Right lobe of liver (tissue), 6 donors: ENCODE results near the gene DUSP2. TPM values are rescaled to one million over a fixed set of nuclear protein-coding genes. Genes with fewer than 3 reads are reported as not detected.

Experiments used
- ATAC-seq, 4 donors: fragments of 200-7000 bp; cut with Tn5 transposase; one replicate each; pipeline ENCODE4 v1.9.1; 2020; ENCODE audit warnings: mild to moderate bottlenecking in 4 of 4, moderate library complexity in 4 of 4
- DNase-seq, 3 donors: peaks; one replicate each; pipeline ENCODE4 v3.0.0-alpha.2; 2020
- H3K27ac ChIP-seq, 3 donors: fragments of 200-600 bp; one replicate each; pipeline ENCODE4 v1.8.0; 2022
- H3K27me3 ChIP-seq, 2 donors: fragments of 200-600 bp; one replicate each; pipeline ENCODE4 v1.8.0; 2022
- H3K36me3 ChIP-seq, 4 donors: fragments of 200-600 bp; sonication (generic) in 1 of 4; one replicate each; pipeline versions ENCODE4 v1.5.1 to v1.8.0; 2017 to 2022; ENCODE audit warnings: control low read depth in 1 of 4
- H3K4me1 ChIP-seq, 4 donors: fragments of 200-600 bp; sonication (generic) in 1 of 4; one replicate each; pipeline versions ENCODE4 v1.5.1 to v1.8.0; 2017 to 2022; ENCODE audit warnings: control low read depth in 1 of 4
- H3K4me3 ChIP-seq, 3 donors: fragments of 200-600 bp; one replicate each; pipeline ENCODE4 v1.8.0; 2022
- H3K9me3 ChIP-seq, 4 donors: fragments of 200-600 bp; sonication (generic) in 1 of 4; one replicate each; pipeline versions ENCODE4 v1.5.1 to v1.8.0; 2017 to 2022; ENCODE audit warnings: control low read depth in 1 of 4
- POLR2A ChIP-seq: fragments of 450-650 bp; IDR thresholded peaks from one replicate; pipeline ENCODE4 v1.6.1; 2017; ENCODE audit warnings: antibody characterized with exemption, mild to moderate bottlenecking
- WGBS: methylation state at CpG from one replicate; pipeline ENCODE4 v1.1.6; 2018; ENCODE audit warnings: low coverage, low lambda C conversion rate; ENCODE audit not compliant: insufficient coverage; ENCODE audit errors: missing lambda C conversion rate; 5-methylcytosine and 5-hydroxymethylcytosine counted together
- intact Hi-C, 2 donors: fragments of 100-400 bp; cut with DNase I; formaldehyde crosslinking; loops; one replicate each; pipeline versions ENCODE4 v1.11.2 to v1.14.1; 2022
- total RNA-seq, 6 experiments: library from RNA; depleted of rRNA in 2 of 6; stranded (reverse); fragments of >200 nt in 2 of 6; fragmentation: NEBNext Ultra II Directional in 3 of 6; extraction: Animal tissue kit (Norgen Biotek cat#: 25700) in 3 of 6; gene quantifications; one replicate each; pipeline versions ENCODE4 v1.1.0 to v1.2.4, GENCODE V29; 2016 to 2023
- TF ChIP-seq, protein P1 (sequence below), 4 donors: fragments of 200-600 bp in 3 of 4; fragments of 450-650 bp in 1 of 4; IDR thresholded peaks; one replicate each; pipeline versions ENCODE4 v1.5.1 to v1.8.0; 2016 to 2022; ENCODE audit warnings: antibody characterized with exemption in 4 of 4, mild to moderate bottlenecking in 2 of 4
- donor health status: DM: no; HTN: yes; CAD: no.
- donor health status: DM: no; HTN: no; CAD: no.
- donor health status: DM: no; HTN: no; CAD: no.
- donor health status: DM: no; HTN: yes; CAD: no.
- donor health status: DM: no; HTN: yes; CAD: no.

The DUSP2 gene
- total RNA-seq, 6 experiments from 2014 or later = 0.44 to 2.5 (median 1.2) TPM

DNA sequence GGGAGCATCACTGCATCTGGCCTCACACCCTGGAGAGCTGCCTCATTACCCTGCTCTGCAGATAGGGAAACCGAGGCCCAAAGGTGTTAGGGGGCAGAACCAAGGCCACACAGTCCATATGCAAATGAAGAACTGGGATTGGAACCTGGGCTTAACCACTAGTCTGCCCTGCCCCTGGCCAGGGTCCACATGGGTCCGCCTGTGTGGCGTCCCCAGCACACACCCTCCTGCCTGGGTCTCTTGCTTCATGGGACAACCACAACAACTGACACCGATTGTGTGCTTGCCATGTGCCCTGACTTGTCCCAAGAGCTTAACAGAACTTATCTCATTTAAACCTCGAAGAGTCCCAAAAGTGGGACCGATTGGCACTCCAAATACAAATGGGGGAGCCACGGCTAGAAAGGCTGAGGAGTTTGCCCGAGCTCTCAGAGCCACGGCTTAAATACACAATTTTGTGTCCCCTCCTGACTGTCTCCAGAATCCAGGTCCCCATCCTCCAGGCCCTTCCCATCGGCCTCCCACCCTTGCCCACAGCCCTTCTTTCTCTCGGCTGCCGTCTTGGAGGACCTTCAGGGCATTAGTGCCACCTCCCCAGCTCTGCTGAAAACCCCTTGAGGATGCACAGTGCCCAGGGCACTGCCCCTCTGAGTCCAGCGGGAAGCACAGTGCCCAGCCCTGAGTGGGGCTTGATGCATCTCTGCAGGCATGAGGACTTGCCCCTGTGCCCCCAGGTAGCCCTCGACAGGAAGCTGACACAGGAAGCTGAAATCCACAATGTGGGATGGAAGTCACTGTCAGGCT lies 5.8 kb upstream of the DUSP2 start:
- ATAC-seq = no peak
- intact Hi-C loops = loop anchor here in 1 of 2 donors (10.0 kb wide), 1 partner anchor 354 kb away; the partner anchor contains the start of gene NEURL3

DNA sequence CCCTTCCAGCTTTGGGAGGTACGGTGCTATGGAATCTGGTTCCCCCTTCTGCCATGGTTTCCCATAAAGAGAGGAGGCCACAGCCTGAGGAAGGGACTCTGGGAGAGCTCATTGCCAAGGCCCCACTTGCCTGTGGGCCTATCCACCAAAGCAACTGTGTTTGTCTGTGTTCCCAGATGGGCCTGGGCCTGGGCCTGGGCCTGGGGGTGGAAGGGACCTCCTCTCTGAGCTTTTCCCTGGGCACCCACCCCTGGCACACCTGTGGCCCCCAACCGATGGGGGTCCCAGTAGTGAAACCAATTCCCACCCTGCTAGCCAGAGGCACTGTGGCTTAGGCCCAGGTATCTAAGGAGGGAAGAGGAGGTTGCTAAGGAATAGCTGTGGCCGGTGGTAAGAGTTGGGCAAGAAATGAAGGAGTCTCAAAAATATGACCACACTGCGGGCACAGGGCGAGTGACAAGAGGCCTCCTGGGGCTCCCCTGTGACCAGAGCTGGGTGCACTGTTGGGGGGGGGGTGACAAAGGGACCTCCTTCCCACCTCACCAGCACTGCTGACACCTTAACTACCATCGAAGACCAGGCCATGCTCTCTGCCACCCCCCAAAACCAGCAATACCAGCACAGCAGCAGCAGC lies 4.9 kb upstream of the DUSP2 start:
- TF ChIP-seq, protein P1, sequence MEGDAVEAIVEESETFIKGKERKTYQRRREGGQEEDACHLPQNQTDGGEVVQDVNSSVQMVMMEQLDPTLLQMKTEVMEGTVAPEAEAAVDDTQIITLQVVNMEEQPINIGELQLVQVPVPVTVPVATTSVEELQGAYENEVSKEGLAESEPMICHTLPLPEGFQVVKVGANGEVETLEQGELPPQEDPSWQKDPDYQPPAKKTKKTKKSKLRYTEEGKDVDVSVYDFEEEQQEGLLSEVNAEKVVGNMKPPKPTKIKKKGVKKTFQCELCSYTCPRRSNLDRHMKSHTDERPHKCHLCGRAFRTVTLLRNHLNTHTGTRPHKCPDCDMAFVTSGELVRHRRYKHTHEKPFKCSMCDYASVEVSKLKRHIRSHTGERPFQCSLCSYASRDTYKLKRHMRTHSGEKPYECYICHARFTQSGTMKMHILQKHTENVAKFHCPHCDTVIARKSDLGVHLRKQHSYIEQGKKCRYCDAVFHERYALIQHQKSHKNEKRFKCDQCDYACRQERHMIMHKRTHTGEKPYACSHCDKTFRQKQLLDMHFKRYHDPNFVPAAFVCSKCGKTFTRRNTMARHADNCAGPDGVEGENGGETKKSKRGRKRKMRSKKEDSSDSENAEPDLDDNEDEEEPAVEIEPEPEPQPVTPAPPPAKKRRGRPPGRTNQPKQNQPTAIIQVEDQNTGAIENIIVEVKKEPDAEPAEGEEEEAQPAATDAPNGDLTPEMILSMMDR (IDR thresholded peaks at IDR 0.05) = no peak
- no peak for TF ChIP-seq POLR2A
- intact Hi-C loops = loop anchor here in 1 of 2 donors (10.0 kb wide), 1 partner anchor 355 kb away; the partner anchor contains the start of gene NEURL3
- no peak overlapping the region for H3K27ac ChIP-seq

More for the DNA sequence above, 5.8 kb upstream of the DUSP2 start:
- DNase-seq = peak in 1 of 3 donors; percentile 13
- WGBS = 86% methylated on average over 5 of the region's 14 CpGs
- TF ChIP-seq, protein P1 (IDR thresholded peaks at IDR 0.05) = no peak
- no peak for TF ChIP-seq POLR2A
- no peaks in the 10 kb centered on the region for H3K36me3 ChIP-seq
- H3K27me3 ChIP-seq = no peaks in the 10 kb centered on the region
- no peaks in the 10 kb centered on the region for H3K4me1 ChIP-seq
- H3K4me3 ChIP-seq = no peak overlapping the region
- H3K9me3 ChIP-seq = no peaks in the 10 kb centered on the region
- H3K27ac ChIP-seq = no peak overlapping the region

DNA sequence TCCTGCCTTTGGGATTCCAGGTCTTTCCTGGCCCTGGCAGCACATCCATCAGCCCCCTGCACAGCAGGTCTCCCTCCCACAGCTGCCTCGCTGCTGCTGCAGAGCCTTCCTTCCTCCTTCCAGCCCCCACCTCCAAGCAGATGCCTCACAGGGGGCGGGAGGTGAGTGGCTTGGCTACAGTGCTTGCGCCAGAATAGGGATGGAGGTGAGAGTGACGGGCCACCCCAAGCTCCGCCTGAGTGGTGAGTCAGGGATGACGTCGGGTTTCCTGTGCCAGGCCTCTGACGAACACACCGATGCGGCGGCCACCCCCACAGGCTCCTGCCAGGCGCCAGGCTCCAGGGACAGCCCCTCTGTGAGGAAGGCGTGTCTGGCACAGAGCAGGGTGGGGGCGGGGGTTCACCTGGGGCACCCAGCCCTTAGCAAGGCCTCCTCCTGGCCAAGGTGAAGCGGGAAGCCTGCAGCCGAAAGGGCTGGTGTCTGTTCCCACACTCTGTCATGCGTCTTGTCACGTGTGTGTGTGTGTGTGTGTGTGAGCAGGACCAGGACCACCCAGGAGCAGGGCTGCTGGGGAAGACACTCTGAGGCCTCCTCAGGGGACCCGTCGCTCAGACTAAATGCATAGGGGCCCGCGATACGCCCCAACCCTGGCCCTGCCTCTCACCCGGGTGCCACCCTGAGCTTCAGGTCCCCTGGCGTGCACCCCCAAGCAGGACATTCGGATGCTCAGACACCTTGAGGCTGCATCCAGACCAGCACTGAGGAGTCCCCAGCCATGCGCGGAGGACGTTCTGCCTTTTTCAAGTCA lies 3.4 kb upstream of the DUSP2 start:
- H3K4me1 ChIP-seq = no peaks in the 10 kb centered on the region
- TF ChIP-seq POLR2A = peak; percentile 43
- TF ChIP-seq, protein P1 (IDR thresholded peaks at IDR 0.05) = no peak
- peak; percentile 60 to 84 (median 79) for DNase-seq
- ATAC-seq = peak; percentile 34 to 66 (median 46)
- intact Hi-C loops = no loop called here
- no peak overlapping the region for H3K4me3 ChIP-seq
- no peak overlapping the region for H3K27ac ChIP-seq
- H3K9me3 ChIP-seq = no peaks in the 10 kb centered on the region
- no peaks in the 10 kb centered on the region for H3K27me3 ChIP-seq
- 69% methylated on average over 10 of the region's 29 CpGs for WGBS
- no peaks in the 10 kb centered on the region for H3K36me3 ChIP-seq

More for the DNA sequence above, 4.9 kb upstream of the DUSP2 start:
- H3K4me3 ChIP-seq = no peak overlapping the region
- peak in 1 of 3 donors; percentile 10 for DNase-seq
- no peaks in the 10 kb centered on the region for H3K9me3 ChIP-seq
- no peaks in the 10 kb centered on the region for H3K36me3 ChIP-seq
- H3K27me3 ChIP-seq = no peaks in the 10 kb centered on the region
- no CpG with 5 or more reads among the region's 6 CpGs for whole genome bisulfite sequencing
- ATAC-seq = no peak
- H3K4me1 ChIP-seq = no peaks in the 10 kb centered on the region

DNA sequence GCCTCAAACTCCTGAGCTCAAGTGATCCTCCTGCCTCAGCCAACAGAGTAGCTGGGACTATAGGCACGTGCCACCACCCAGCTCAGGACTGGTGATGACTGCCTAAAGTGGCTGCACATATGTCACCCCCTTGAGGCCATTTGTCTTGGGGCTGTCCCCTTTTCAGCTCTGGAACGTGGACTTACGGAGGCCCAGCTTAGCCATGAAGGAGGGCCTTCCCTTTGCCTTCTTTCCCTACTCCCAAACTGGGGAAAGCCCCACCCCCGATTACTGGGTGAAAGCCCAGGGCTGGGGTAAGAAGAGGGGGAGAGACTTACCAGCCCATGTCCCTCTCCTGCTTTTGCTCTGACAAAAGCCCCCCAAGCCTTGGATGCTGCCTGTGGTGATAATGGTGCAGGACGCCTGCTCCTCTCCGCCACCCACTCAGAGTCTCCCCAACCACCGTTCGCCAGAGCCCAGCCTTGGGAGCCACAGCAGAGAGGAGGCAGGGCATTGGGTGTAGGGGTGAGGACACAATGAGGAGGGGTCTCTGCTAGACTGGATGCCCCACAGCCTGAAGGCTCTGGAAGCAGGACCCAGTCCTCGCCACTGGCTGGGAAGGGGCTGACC lies 2.5 kb upstream of the DUSP2 start:
- Histone ChIP-seq H3K36me3 (no peaks in the 10 kb centered on the region), H3K27me3 (no peaks in the 10 kb centered on the region), H3K4me3 (no peak overlapping the region), H3K27ac (no peak overlapping the region), H3K4me1 (no peaks in the 10 kb centered on the region), H3K9me3 (no peaks in the 10 kb centered on the region)
- WGBS = 80% methylated on average over 1 of the region's 9 CpGs
- intact Hi-C loops = no loop called here
- peak in 1 of 3 donors; percentile 15 for DNase-seq
- ATAC-seq = no peak
- TF ChIP-seq, protein P1 (IDR thresholded peaks at IDR 0.05) = no peak
- no peak for TF ChIP-seq POLR2A
